Panc1 (cell line): Measurements from ENCODE around the gene ATP9A. TPM values are rescaled to one million over a fixed set of nuclear protein-coding genes. Genes with fewer than 3 reads are reported as not detected.
A peak's percentile ranks its signal among the peaks of the same experiment; 100 is the strongest.

Experiments used
- ATAC-seq: fragments of 200-7000 bp; cut with Tn5 transposase; 2 replicates; pipeline ENCODE4 v1.9.1; 2020; ENCODE audit warnings: mild to moderate bottlenecking, moderate library complexity
- BruUV-seq: library from RNA; stranded (reverse); fragments of 400-500 nt; replicated peaks from 2 replicates; lab custom pipeline; 2021; lab: Mats Ljungman, UMichigan
- CTCF ChIA-PET: fragments of 300-600 bp; sonication (Branson Sonifier 250); formaldehyde crosslinking; loops from one replicate; lab custom pipeline; 2022; ENCODE audit warnings: antibody characterized with exemption; lab: Charles Lee
- POLR2A ChIA-PET: fragments of 300-600 bp; sonication (Branson Sonifier 250); formaldehyde crosslinking; loops from one replicate; lab custom pipeline; 2022; ENCODE audit warnings: antibody characterized with exemption; lab: Charles Lee
- DNase-seq: peaks from one replicate; pipeline ENCODE4 v3.0.0-alpha.2; 2010; ENCODE audit warnings: low read depth, low spot score
- H3K27ac ChIP-seq: 2 replicates; pipeline ENCODE4 v1.5.1; 2011; ENCODE audit warnings: mild to moderate bottlenecking, low read length, inconsistent platforms
- H3K27me3 ChIP-seq: fragments of 200-500 bp; sonication (Bioruptor generic); 2 replicates; pipeline ENCODE4 v1.6.0; 2014; ENCODE audit warnings: low read length, inconsistent platforms; ENCODE audit not compliant: control insufficient read depth, insufficient read depth
- H3K36me3 ChIP-seq: fragments of 200-500 bp; sonication (Bioruptor generic); 2 replicates; pipeline ENCODE4 v1.5.1; 2014; ENCODE audit warnings: inconsistent platforms, mild to moderate bottlenecking, low read length, moderate library complexity; ENCODE audit not compliant: control insufficient read depth, insufficient read depth
- H3K4me1 ChIP-seq: 2 replicates; pipeline ENCODE4 v1.5.1; 2011; ENCODE audit warnings: inconsistent platforms, mild to moderate bottlenecking, low read length, moderate library complexity; ENCODE audit not compliant: control insufficient read depth, insufficient read depth
- H3K4me3 ChIP-seq, 2 experiments: 2 replicates each; pipeline ENCODE4 v1.5.1; 2011 to 2012; ENCODE audit warnings: low read depth in 2 of 2, low read length in 2 of 2, mild to moderate bottlenecking in 2 of 2, inconsistent platforms in 1 of 2, moderate library complexity in 1 of 2
- H3K9me3 ChIP-seq: fragments of 200-500 bp; sonication (Bioruptor generic); 2 replicates; pipeline ENCODE4 v1.5.1; 2014; ENCODE audit warnings: low read depth, mild to moderate bottlenecking, inconsistent platforms, low read length, moderate library complexity; ENCODE audit not compliant: control insufficient read depth, insufficient read depth
- CTCF ChIP-seq: fragments of 450-650 bp; IDR thresholded peaks from 2 replicates; pipeline ENCODE4 v1.5.1; 2017; ENCODE audit warnings: mild to moderate bottlenecking
- POLR2AphosphoS5 ChIP-seq: IDR thresholded peaks from 2 replicates; pipeline ENCODE4 v1.6.1; 2012; ENCODE audit warnings: mild to moderate bottlenecking, low read depth, low read length, moderate library complexity
- REST ChIP-seq, 2 experiments: IDR thresholded peaks; 2 replicates each; pipeline ENCODE4 v1.6.1; 2011 to 2012; ENCODE audit warnings: low read depth in 2 of 2, control low read depth in 1 of 2, low read length in 1 of 2, mild to moderate bottlenecking in 1 of 2, moderate library complexity in 1 of 2; ENCODE audit not compliant: insufficient read depth in 1 of 2
- SIN3A ChIP-seq: IDR thresholded peaks from 2 replicates; pipeline ENCODE4 v1.6.1; 2012; ENCODE audit warnings: low read depth, mild to moderate bottlenecking, low read length, moderate library complexity, borderline replicate concordance; ENCODE audit not compliant: insufficient read depth
- TCF7L2 ChIP-seq: IDR thresholded peaks from 2 replicates; pipeline ENCODE4 v1.6.1; 2011; ENCODE audit warnings: mild to moderate bottlenecking, low read depth, low read length, inconsistent platforms
- in situ Hi-C: cut with HindIII; loops from 2 replicates; pipeline ENCODE4 v1.10.0; 2016; ENCODE audit warnings: low sequenced_read_pairs, low pct_unique_long_range_greater_than_20kb
- intact Hi-C: fragments of 100-400 bp; cut with micrococcal nuclease; formaldehyde crosslinking; loops from one replicate; pipeline ENCODE4 v1.10.0; 2022; ENCODE audit not compliant: unreplicated experiment
- total RNA-seq: library from RNA; stranded (reverse); gene quantifications from one replicate; pipeline ENCODE4 v1.2.1, GENCODE V29; 2021; ENCODE audit not compliant: unreplicated experiment

ATP9A gene
- total RNA-seq, 1 experiment from 2014 or later = 8.7 TPM

GRCh38 chr20:51627586-51627985 is 140.6 kb downstream of the ATP9A start (continued):
- TF ChIP-seq REST (IDR thresholded peaks at IDR 0.05; ENCODE audit: insufficient read depth in 1 of 2, low read depth in 2 of 2, low read length in 1 of 2) = no peak

- Histone ChIP-seq H3K4me3 (no peak overlapping the region), H3K27me3 (no peaks in the 10 kb centered on the region), H3K9me3 (no peaks in the 10 kb centered on the region), H3K27ac (no peak overlapping the region), H3K36me3 (no peaks in the 10 kb centered on the region), H3K4me1 (no peaks in the 10 kb centered on the region)
- no peak for TF ChIP-seq TCF7L2
- no peak for TF ChIP-seq SIN3A
- TF ChIP-seq REST (IDR thresholded peaks at IDR 0.05; ENCODE audit: insufficient read depth in 1 of 2, low read depth in 2 of 2, low read length in 1 of 2) = no peak
- TF ChIP-seq CTCF = no peak
- TF ChIP-seq POLR2AphosphoS5 = no peak
- ATAC-seq (no peak), DNase-seq (no peak)
- no TSS peak for BruUV-seq
- intact Hi-C loops (loop anchor here (10.0 kb wide), 1 partner anchor 640 kb away; no protein-coding TSS in a partner anchor), in situ Hi-C loops (no loop called here)
- POLR2A ChIA-PET = no interaction called here
- CTCF ChIA-PET = interaction anchor here (0.6 kb wide), 1 partner anchor 76 kb away, joined by 3 read pairs; no protein-coding TSS in a partner anchor
Observed at GRCh38 chr20:51625105-51625504, 143.1 kb downstream of the ATP9A start.

GRCh38 chr20:51624157-51624731 is 143.9 kb downstream of the ATP9A start:
- no peaks in the 10 kb centered on the region for H3K27me3 ChIP-seq
- in situ Hi-C loops (no loop called here), intact Hi-C loops (loop anchor here (1.0 to 10.0 kb wide), 2 partner anchors 252 to 639 kb away; no protein-coding TSS in a partner anchor)
- POLR2A ChIA-PET = no interaction called here
- H3K36me3 ChIP-seq = no peaks in the 10 kb centered on the region
- CTCF ChIA-PET = no interaction called here
- peak; percentile 91 for TF ChIP-seq CTCF
- no peak for TF ChIP-seq TCF7L2
- no peak for TF ChIP-seq SIN3A
- no peak for TF ChIP-seq REST (IDR thresholded peaks at IDR 0.05; ENCODE audit: insufficient read depth in 1 of 2, low read depth in 2 of 2, low read length in 1 of 2)
- TF ChIP-seq POLR2AphosphoS5 = no peak
- no peaks in the 10 kb centered on the region for H3K9me3 ChIP-seq
- ATAC-seq (peak; percentile 85), DNase-seq (no peak)
- no peaks in the 10 kb centered on the region for H3K4me1 ChIP-seq
- H3K27ac ChIP-seq = no peak overlapping the region
- no peak overlapping the region for H3K4me3 ChIP-seq
- BruUV-seq = no TSS peak
